ENCODE data around the gene PRAMEF4.
"Not testable (repeated sequence)": the region's sequence is repeated elsewhere in the genome, so short reads cannot be mapped to it uniquely, and the experiment has no call there.

PRAMEF4 gene

GRCh38 chr1:12886101-12886500, at the start of gene PRAMEF4:
PRAMEF4 (minus strand) TSS chr1:12886201; CDS start chr1:12883394, 2,807 bp downstream.
- DNase-seq (ENCODE audit: low read depth in 2 of 2): not testable (repeated sequence)

GRCh38 chr1:12924368-12924767, 38.4 kb upstream of the PRAMEF4 start:
- DNase-seq (ENCODE audit: low read depth in 2 of 2): not testable (repeated sequence)

- DNase-seq (ENCODE audit: low read depth in 2 of 2): not testable (repeated sequence)
Observed at GRCh38 chr1:12921749-12922148, 35.7 kb upstream of the PRAMEF4 start.

- DNase-seq (ENCODE audit: low read depth in 2 of 2): not testable (repeated sequence)
Observed at GRCh38 chr1:12916310-12916709, 30.3 kb upstream of the PRAMEF4 start, which contains the start of gene PRAMEF7. PRAMEF7 (plus strand) TSS chr1:12916610; CDS start chr1:12917693, 1,083 bp downstream.

- DNase-seq (ENCODE audit: low read depth in 2 of 2): not testable (repeated sequence)
Observed at GRCh38 chr1:12903793-12904572, 18.0 kb upstream of the PRAMEF4 start.

- not testable (repeated sequence) for DNase-seq (ENCODE audit: low read depth in 2 of 2)
Observed at GRCh38 chr1:12899186-12899585, 13.2 kb upstream of the PRAMEF4 start.

GRCh38 chr1:12898170-12898569, 12.2 kb upstream of the PRAMEF4 start, which contains the start of gene PRAMEF10:
PRAMEF10 (minus strand) TSS chr1:12898270; CDS start chr1:12895847, 2,423 bp downstream.
- not testable (repeated sequence) for DNase-seq (ENCODE audit: low read depth in 2 of 2)

GRCh38 chr1:12878453-12878852, 7.5 kb downstream of the PRAMEF4 start:
- not testable (repeated sequence) for DNase-seq (ENCODE audit: low read depth in 2 of 2)

- DNase-seq (ENCODE audit: low read depth in 2 of 2): not testable (repeated sequence)
Observed at GRCh38 chr1:12863131-12863880, 22.7 kb downstream of the PRAMEF4 start.

GRCh38 chr1:12856786-12857185, 29.2 kb downstream of the PRAMEF4 start, which contains the start of gene PRAMEF2:
PRAMEF2 (plus strand) TSS chr1:12857086; CDS start chr1:12859010, 1,924 bp downstream.
- DNase-seq (ENCODE audit: low read depth in 2 of 2): not testable (repeated sequence)

GRCh38 chr1:12851779-12852178, 34.2 kb downstream of the PRAMEF4 start:
- no peak for DNase-seq (ENCODE audit: low read depth in 2 of 2)

- not testable (repeated sequence) for DNase-seq (ENCODE audit: low read depth in 2 of 2)
Observed at GRCh38 chr1:12848620-12849019, 37.4 kb downstream of the PRAMEF4 start, which contains the start of gene HNRNPCL1. HNRNPCL1 (minus strand) TSS chr1:12848720; CDS start chr1:12848289, 431 bp downstream.

GRCh38 chr1:12833251-12833650, 52.8 kb downstream of the PRAMEF4 start:
- DNase-seq (ENCODE audit: low read depth in 2 of 2): not testable (repeated sequence)

GRCh38 chr1:12831310-12831709, 54.7 kb downstream of the PRAMEF4 start, which contains the start of gene PRAMEF11:
PRAMEF11 (minus strand) TSS chr1:12831410; CDS start chr1:12828789, 2,621 bp downstream.
- DNase-seq (ENCODE audit: low read depth in 2 of 2): not testable (repeated sequence)

Measured in activated CD8-positive, alpha-beta memory T cell treated with anti-CD3 and anti-CD28 coated beads for 4 hours (primary cell).